Coronary artery (tissue), 2 donors: ENCODE data around the gene GPX5.
"Not testable (repeated sequence)": the region's sequence is repeated elsewhere in the genome, so short reads cannot be mapped to it uniquely, and the experiment has no call there.

Experiments used
- DNase-seq: peaks from one replicate; pipeline ENCODE4 v3.0.0-alpha.2; 2017; ENCODE audit warnings: low spot score
- H3K27ac ChIP-seq, 2 donors: fragments of 200-600 bp; sonication (generic); one replicate each; pipeline ENCODE4 v1.5.1; 2016 to 2019
- H3K4me3 ChIP-seq: fragments of 200-600 bp; sonication (generic); 2 replicates; pipeline ENCODE4 v1.5.1; 2016; ENCODE audit warnings: mild to moderate bottlenecking, moderate library complexity
- TF ChIP-seq, protein P1 (sequence below): fragments of 200-600 bp; sonication (generic); IDR thresholded peaks from one replicate; pipeline ENCODE4 v1.5.1; 2019; ENCODE audit warnings: antibody characterized with exemption

Gene GPX5

DNA sequence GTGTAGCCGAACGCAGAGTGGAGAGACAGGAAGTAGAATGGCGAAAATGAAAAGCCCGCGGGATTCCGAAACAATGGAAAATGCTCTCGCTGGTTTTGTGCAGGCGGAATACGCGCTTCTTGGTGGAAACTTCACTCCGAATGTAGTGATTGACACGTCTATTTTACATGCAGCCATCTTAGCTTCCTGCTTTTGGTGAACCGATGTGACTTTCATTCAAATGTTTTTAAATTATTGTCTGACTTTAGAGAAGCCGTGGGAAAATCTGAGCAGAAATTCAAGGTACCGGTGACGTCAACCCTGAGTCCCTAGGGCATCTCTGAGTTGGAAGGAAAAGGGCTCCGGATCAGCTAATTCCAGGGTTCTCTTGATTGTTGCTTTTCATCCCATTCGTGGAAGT is 11.4 kb downstream of the GPX5 start:
- DNase-seq = no peak
- TF ChIP-seq, protein P1, sequence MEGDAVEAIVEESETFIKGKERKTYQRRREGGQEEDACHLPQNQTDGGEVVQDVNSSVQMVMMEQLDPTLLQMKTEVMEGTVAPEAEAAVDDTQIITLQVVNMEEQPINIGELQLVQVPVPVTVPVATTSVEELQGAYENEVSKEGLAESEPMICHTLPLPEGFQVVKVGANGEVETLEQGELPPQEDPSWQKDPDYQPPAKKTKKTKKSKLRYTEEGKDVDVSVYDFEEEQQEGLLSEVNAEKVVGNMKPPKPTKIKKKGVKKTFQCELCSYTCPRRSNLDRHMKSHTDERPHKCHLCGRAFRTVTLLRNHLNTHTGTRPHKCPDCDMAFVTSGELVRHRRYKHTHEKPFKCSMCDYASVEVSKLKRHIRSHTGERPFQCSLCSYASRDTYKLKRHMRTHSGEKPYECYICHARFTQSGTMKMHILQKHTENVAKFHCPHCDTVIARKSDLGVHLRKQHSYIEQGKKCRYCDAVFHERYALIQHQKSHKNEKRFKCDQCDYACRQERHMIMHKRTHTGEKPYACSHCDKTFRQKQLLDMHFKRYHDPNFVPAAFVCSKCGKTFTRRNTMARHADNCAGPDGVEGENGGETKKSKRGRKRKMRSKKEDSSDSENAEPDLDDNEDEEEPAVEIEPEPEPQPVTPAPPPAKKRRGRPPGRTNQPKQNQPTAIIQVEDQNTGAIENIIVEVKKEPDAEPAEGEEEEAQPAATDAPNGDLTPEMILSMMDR = no peak
- Histone ChIP-seq H3K4me3 (no peak overlapping the region), H3K27ac (no peak overlapping the region)

- Histone ChIP-seq H3K27ac (no peak overlapping the region), H3K4me3 (no peak overlapping the region)
- DNase-seq = no peak
- TF ChIP-seq, protein P1 = no peak
Observed at GRCh38 chr6:28537509-28538140, 11.9 kb downstream of the GPX5 start.

DNA sequence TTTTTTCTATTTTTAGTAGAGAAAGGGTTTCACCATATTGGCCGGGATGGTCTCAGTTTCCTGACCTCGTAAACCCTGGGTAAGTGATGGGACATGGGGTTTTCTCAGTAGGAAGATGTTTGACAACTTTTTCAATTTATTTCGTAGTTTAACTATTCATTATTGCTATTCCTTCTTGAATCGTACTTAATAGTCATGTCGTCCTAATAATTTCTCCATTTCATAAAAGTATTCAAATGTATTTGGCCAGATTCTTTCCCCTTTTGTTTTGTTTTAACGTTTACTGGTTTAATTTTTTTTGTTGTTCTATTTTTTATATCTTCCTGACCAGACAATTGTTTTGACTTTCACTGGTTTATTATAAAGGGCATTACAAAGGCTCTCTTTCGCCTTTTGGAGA is 16.3 kb downstream of the GPX5 start:
- TF ChIP-seq, protein P1 = no peak
- no peak for DNase-seq
- Histone ChIP-seq H3K27ac (no peak overlapping the region), H3K4me3 (no peak overlapping the region)

- H3K4me3 ChIP-seq = peak overlapping the region; percentile 53
- no peak overlapping the region for H3K27ac ChIP-seq
- TF ChIP-seq, protein P1 = no peak
- no peak for DNase-seq
Observed at GRCh38 chr6:28542440-28543296, 17.0 kb downstream of the GPX5 start.

- DNase-seq = no peak
- TF ChIP-seq, protein P1 = no peak
- Histone ChIP-seq H3K27ac (no peak overlapping the region), H3K4me3 (peak overlapping the region; percentile 37)
Observed at GRCh38 chr6:28543651-28544610, 18.2 kb downstream of the GPX5 start.

GRCh38 chr6:28545955-28546354 is 20.3 kb downstream of the GPX5 start:
- TF ChIP-seq, protein P1 = no peak
- Histone ChIP-seq H3K4me3 (no peak overlapping the region), H3K27ac (no peak overlapping the region)
- DNase-seq = no peak

GRCh38 chr6:28547003-28547402 is 21.3 kb downstream of the GPX5 start:
- H3K27ac ChIP-seq, H3K4me3 ChIP-seq, DNase-seq: not testable (repeated sequence)
